ENCODE data around the gene MAST4. TPM values are rescaled to one million over a fixed set of nuclear protein-coding genes. Genes with fewer than 3 reads are reported as not detected.

Gene MAST4
- total and polyA plus RNA-seq, 2 of the 8 experiments (the other 6 are each of a cell fraction or from before 2014, with no cell fraction given), result 1.5 to 2.6 TPM

GRCh38 chr5:67154556-67155206 lies 558.5 kb downstream of the MAST4 start:
- Histone ChIP-seq H3K18ac (ENCODE audit: extremely low read depth, low read length) (no peak overlapping the region), H4K20me1 (replicated peaks in 1 of 2; ENCODE audit: control insufficient read depth in 1 of 2, insufficient read depth in 2 of 2, low read length in 2 of 2) (no peaks in the 10 kb centered on the region), H3K9ac (replicated peaks in 1 of 4; ENCODE audit: extremely low read depth in 1 of 4, low read depth in 3 of 4, low read length in 3 of 4) (no peak overlapping the region), H4K5ac (ENCODE audit: insufficient read length, low read depth, low read length) (no peak overlapping the region), H2BK20ac (ENCODE audit: low read length) (no peak overlapping the region), H2AK5ac (ENCODE audit: low read depth, low read length) (no peak overlapping the region), H3K79me2 (ENCODE audit: control insufficient read depth in 1 of 2, insufficient read depth in 2 of 2, low read length in 2 of 2) (no peaks in the 10 kb centered on the region), H2BK120ac (replicated peaks; ENCODE audit: low read depth, low read length) (no peak overlapping the region), H4K8ac (ENCODE audit: extremely low read depth, insufficient read depth, low read length) (no peak overlapping the region), H2BK12ac (ENCODE audit: low read depth, low read length) (no peak overlapping the region), H3K79me1 (ENCODE audit: low read depth, low read length) (no peaks in the 10 kb centered on the region), H3K23ac (ENCODE audit: insufficient read length) (no peak overlapping the region), H2BK5ac (ENCODE audit: low read depth, low read length) (no peak overlapping the region), H3K56ac (replicated peaks; ENCODE audit: insufficient read length, low read depth, low read length) (no peak overlapping the region), H3K4me1 (replicated peaks in 1 of 4; ENCODE audit: control insufficient read depth in 3 of 4, insufficient read depth in 4 of 4, low read length in 3 of 4) (no peaks in the 10 kb centered on the region), H3K23me2 (ENCODE audit: low read depth, low read length) (no peaks in the 10 kb centered on the region), H3K4me2 (ENCODE audit: insufficient read depth in 1 of 2, low read depth in 2 of 2, low read length in 2 of 2) (no peak overlapping the region), H4K91ac (replicated peaks; ENCODE audit: insufficient read length, low read length) (no peak overlapping the region), H3K4me3 (ENCODE audit: extremely low read depth in 1 of 4, insufficient read depth in 2 of 4, low read depth in 3 of 4, low read length in 4 of 4) (no peak overlapping the region), H2BK15ac (ENCODE audit: low read length) (no peak overlapping the region), H3K27ac (ENCODE audit: low read depth, low read length) (no peak overlapping the region), H2AFZ (ENCODE audit: low read length) (no peak overlapping the region), H3K27me3 (replicated peaks in 1 of 4; ENCODE audit: control insufficient read depth in 3 of 4, extremely low read depth in 1 of 4, insufficient read depth in 3 of 4, low read length in 3 of 4) (no peaks in the 10 kb centered on the region), H3K36me3 (ENCODE audit: control insufficient read depth in 2 of 4, insufficient read depth in 4 of 4, low read length in 3 of 4) (no peaks in the 10 kb centered on the region), H3K4ac (replicated peaks; ENCODE audit: insufficient read length, low read depth, low read length) (no peak overlapping the region), H3K14ac (ENCODE audit: insufficient read length) (no peak overlapping the region), H3K9me3 (ENCODE audit: insufficient read depth in 2 of 2, low read depth in 1 of 2, low read length in 1 of 2) (no peaks in the 10 kb centered on the region)
- POLR2A ChIA-PET (ENCODE audit: partially characterized antibody), result no interaction called here
- FAIRE-seq (no peak), DNase-seq (ENCODE audit: low read depth in 1 of 2, low spot score in 2 of 2) (no peak)
- WGBS, 2 experiments (ENCODE audit: extremely low coverage in 1 of 2, insufficient coverage in 1 of 2, insufficient read length in 1 of 2, insufficient replicate concordance in 2 of 2, low coverage in 1 of 2, low lambda C conversion rate in 2 of 2, missing lambda C conversion rate in 1 of 2), result 92% methylated on average over 5 of the region's 5 CpGs; no CpG with 5 or more reads in 1 of the 2 experiments
- TF ChIP-seq USF2 (IDR thresholded peaks at IDR 0.05; ENCODE audit: low read length), result no peak
- TF ChIP-seq RAD21 (IDR thresholded peaks at IDR 0.05 in 1 of 2, conservative IDR thresholded peaks at IDR 0.05 in 1 of 2; ENCODE audit: low read depth in 2 of 2, low read length in 2 of 2), result no peak
- no peak for TF ChIP-seq KDM4A (IDR thresholded peaks at IDR 0.05; ENCODE audit: low read depth, low read length, severe bottlenecking)
- TF ChIP-seq CBX5 (IDR thresholded peaks at IDR 0.05; ENCODE audit: low read depth, low read length), result no peak
- CTCF ChIA-PET (ENCODE audit: partially characterized antibody), result interaction anchor here (1.4 to 6.3 kb wide), 6 partner anchors 9 to 54 kb away, joined by 3 to 48 read pairs (median 10); no protein-coding TSS in a partner anchor

Measured in H1 (cell line).